ENCODE results near the gene DYRK1A.

DNA sequence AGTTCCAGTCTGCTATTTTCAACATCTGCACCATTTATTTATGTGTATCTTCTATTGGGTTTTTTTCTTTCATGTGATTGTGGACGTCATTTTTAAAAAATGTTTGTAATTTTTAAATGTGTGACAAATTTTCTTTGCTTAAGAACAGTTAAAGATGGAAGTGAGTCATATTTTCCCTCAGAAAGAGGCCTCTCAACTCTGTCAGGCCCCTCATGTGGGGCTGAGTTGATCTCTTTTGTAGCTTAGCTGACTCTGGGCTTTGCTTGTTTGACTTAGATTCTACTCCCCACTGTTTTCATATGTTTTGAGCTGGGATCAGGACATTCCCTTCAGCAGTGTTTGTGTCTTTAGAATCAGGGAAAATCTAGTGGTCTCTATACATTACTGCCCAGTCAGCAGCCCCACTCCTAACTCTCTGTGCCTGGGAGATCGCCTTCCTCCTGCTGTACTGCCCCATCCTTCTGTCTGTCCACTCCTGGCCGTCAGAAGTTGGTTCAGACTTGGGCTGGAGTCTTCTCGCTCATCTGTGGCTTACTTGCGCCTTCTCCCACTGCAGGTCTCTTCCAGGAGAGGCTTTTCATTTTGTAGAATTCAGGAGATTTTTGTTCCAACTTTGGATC lies 137.4 kb downstream of the DYRK1A start:
- TF ChIP-seq, protein P1, sequence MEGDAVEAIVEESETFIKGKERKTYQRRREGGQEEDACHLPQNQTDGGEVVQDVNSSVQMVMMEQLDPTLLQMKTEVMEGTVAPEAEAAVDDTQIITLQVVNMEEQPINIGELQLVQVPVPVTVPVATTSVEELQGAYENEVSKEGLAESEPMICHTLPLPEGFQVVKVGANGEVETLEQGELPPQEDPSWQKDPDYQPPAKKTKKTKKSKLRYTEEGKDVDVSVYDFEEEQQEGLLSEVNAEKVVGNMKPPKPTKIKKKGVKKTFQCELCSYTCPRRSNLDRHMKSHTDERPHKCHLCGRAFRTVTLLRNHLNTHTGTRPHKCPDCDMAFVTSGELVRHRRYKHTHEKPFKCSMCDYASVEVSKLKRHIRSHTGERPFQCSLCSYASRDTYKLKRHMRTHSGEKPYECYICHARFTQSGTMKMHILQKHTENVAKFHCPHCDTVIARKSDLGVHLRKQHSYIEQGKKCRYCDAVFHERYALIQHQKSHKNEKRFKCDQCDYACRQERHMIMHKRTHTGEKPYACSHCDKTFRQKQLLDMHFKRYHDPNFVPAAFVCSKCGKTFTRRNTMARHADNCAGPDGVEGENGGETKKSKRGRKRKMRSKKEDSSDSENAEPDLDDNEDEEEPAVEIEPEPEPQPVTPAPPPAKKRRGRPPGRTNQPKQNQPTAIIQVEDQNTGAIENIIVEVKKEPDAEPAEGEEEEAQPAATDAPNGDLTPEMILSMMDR (conservative IDR thresholded peaks at IDR 0.05), result no peak
- no peak for TF ChIP-seq EZH2 (IDR thresholded peaks at IDR 0.05; ENCODE audit: low read depth)
